Stimulated activated CD8-positive, alpha-beta memory T cell treated with anti-CD3 and anti-CD28 coated beads, Interleukin-2, amount 100 ng/mL, for 1 hour (primary cell): ENCODE data around the gene FGD3.
"Not testable (repeated sequence)": the region's sequence is repeated elsewhere in the genome, so short reads cannot be mapped to it uniquely, and the experiment has no call there.

Source experiments
- DNase-seq, 2 donors: peaks; one replicate each; pipeline ENCODE4 v3.0.0-alpha.2; 2020; ENCODE audit warnings: low read depth in 2 of 2

Gene FGD3

GRCh38 chr9:93005876-93006275 is 58.6 kb downstream of the FGD3 start:
- DNase-seq, result no peak

- DNase-seq, result no peak
Observed at GRCh38 chr9:93007529-93008058, 60.3 kb downstream of the FGD3 start.

- no peak for DNase-seq
Observed at GRCh38 chr9:93008457-93008856, 61.1 kb downstream of the FGD3 start.

- no peak for DNase-seq
Observed at GRCh38 chr9:93009337-93010015, 62.2 kb downstream of the FGD3 start.

GRCh38 chr9:93010056-93010455 is 62.7 kb downstream of the FGD3 start:
- no peak for DNase-seq

GRCh38 chr9:93010704-93011103 is 63.4 kb downstream of the FGD3 start:
- DNase-seq, result no peak

- no peak for DNase-seq
Observed at GRCh38 chr9:93011114-93011513, 63.8 kb downstream of the FGD3 start.

- DNase-seq, result no peak
Observed at GRCh38 chr9:93012963-93013855, 65.9 kb downstream of the FGD3 start.

- DNase-seq, result no peak
Observed at GRCh38 chr9:93013856-93014582, 66.7 kb downstream of the FGD3 start.

- not testable (repeated sequence) for DNase-seq
Observed at GRCh38 chr9:93015190-93015589, 67.9 kb downstream of the FGD3 start.

- no peak for DNase-seq
Observed at GRCh38 chr9:93017621-93018020, 70.3 kb downstream of the FGD3 start.

- DNase-seq, result no peak
Observed at GRCh38 chr9:93020151-93020550, 72.8 kb downstream of the FGD3 start.

GRCh38 chr9:93020771-93021670 is 73.7 kb downstream of the FGD3 start:
- no peak for DNase-seq

- no peak for DNase-seq
Observed at GRCh38 chr9:93022066-93022465, 74.7 kb downstream of the FGD3 start.

GRCh38 chr9:93022721-93023520 is 75.6 kb downstream of the FGD3 start:
- DNase-seq, result no peak

- DNase-seq, result no peak
Observed at GRCh38 chr9:93023521-93023815, 76.1 kb downstream of the FGD3 start.

- DNase-seq, result no peak
Observed at GRCh38 chr9:93024646-93024910, 77.3 kb downstream of the FGD3 start.

GRCh38 chr9:93024986-93025630 is 77.8 kb downstream of the FGD3 start:
- DNase-seq, result no peak

- no peak for DNase-seq
Observed at GRCh38 chr9:93025736-93026135, 78.4 kb downstream of the FGD3 start.

- no peak for DNase-seq
Observed at GRCh38 chr9:93026640-93027039, 79.3 kb downstream of the FGD3 start.
